ENCODE measurements around the gene YIPF1. TPM values are rescaled to one million over a fixed set of nuclear protein-coding genes. Genes with fewer than 3 reads are reported as not detected.

Gene YIPF1
- total and polyA plus RNA-seq, 12 donors, result 22.2 to 59.5 (median 38.9) TPM

- TF ChIP-seq CTCF (IDR thresholded peaks at IDR 0.05) (no peak), POLR2A (IDR thresholded peaks at IDR 0.05) (no peak)
- Histone ChIP-seq H3K27ac (no peak overlapping the region), H3K27me3 (no peaks in the 10 kb centered on the region), H3K36me3 (replicated peaks in 1 of 2) (no peaks in the 10 kb centered on the region), H3K9me3 (replicated peaks in 1 of 3) (no peaks in the 10 kb centered on the region), H3K4me1 (replicated peaks in 1 of 2) (peaks cover 4 to 9% of the 10 kb centered on the region in 2 donors), H3K4me3 (no peak overlapping the region)
- 92 to 96% (median 94%) methylated on average over 11 of the region's 11 CpGs for WGBS, 4 donors
- intact Hi-C loops (cut with DNase I), result no loop called here
- no peak for DNase-seq
Measured at GRCh38 chr1:53834776-53835175, 54.8 kb downstream of the YIPF1 start.

DNA sequence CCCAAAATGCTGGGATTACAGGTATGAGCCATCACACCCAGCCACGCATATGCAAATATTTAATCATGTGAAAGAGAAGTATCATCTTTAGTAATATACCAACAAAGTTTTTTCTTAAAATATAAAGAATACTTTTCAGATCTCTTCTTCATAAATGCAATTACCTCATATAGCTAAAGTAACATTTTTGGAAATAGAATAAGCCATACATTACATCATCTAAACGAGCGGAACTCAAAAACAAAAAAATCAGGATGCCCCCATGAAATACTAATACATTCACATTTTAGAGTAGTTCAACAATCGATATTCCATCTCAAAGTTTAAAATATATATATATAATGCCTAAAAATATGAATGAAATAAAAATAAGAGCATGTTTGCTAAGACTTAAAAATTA lies 56.2 kb downstream of the YIPF1 start:
- H3K27ac ChIP-seq, result no peak overlapping the region
- no peak overlapping the region for H3K4me3 ChIP-seq
- no peaks in the 10 kb centered on the region for H3K9me3 ChIP-seq (replicated peaks in 1 of 3)
- WGBS, 4 donors, result 91 to 97% (median 96%) methylated on average over 4 of the region's 4 CpGs
- TF ChIP-seq POLR2A (IDR thresholded peaks at IDR 0.05), result no peak
- TF ChIP-seq CTCF (IDR thresholded peaks at IDR 0.05), result no peak
- H3K4me1 ChIP-seq (replicated peaks in 1 of 2), result peaks cover 4 to 9% of the 10 kb centered on the region in 2 donors
- intact Hi-C loops (cut with DNase I), result no loop called here
- no peaks in the 10 kb centered on the region for H3K27me3 ChIP-seq
- H3K36me3 ChIP-seq (replicated peaks in 1 of 2), result no peaks in the 10 kb centered on the region
- no peak for DNase-seq

GRCh38 chr1:53826367-53826766 lies 63.2 kb downstream of the YIPF1 start:
- TF ChIP-seq CTCF (IDR thresholded peaks at IDR 0.05) (no peak), POLR2A (IDR thresholded peaks at IDR 0.05) (no peak)
- intact Hi-C loops (cut with DNase I), result no loop called here

DNA sequence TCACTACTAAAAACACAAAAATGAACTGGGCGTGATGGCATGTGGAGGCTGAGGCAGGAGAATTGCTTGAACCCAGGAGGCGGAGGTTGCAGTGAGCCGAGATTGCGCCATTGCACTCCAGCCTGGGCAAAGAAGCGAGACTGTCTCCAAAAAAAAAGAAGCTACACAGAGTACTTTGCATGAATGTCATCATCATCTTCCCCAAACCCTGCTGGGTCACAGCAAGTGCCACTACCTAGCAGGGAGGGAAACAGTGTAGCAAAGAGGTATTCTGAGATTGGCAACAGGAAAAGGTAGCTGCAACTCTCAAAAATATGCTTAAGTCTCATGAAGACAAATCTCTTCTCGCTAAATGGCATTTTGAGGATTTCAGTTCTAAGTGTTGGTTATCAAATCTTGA lies 64.3 kb downstream of the YIPF1 start:
- no peaks in the 10 kb centered on the region for H3K9me3 ChIP-seq (replicated peaks in 1 of 3)
- H3K27ac ChIP-seq, result no peak overlapping the region
- H3K27me3 ChIP-seq, result no peaks in the 10 kb centered on the region
- H3K36me3 ChIP-seq (replicated peaks in 1 of 2), result peaks cover 0 to 3% of the 10 kb centered on the region in 2 donors
- intact Hi-C loops (cut with DNase I), result no loop called here
- H3K4me1 ChIP-seq (replicated peaks in 1 of 2), result no peaks in the 10 kb centered on the region
- TF ChIP-seq POLR2A (IDR thresholded peaks at IDR 0.05), result no peak
- TF ChIP-seq CTCF (IDR thresholded peaks at IDR 0.05), result no peak
- 92 to 99% (median 98%) methylated on average over 6 of the region's 6 CpGs for WGBS, 4 donors
- no peak for DNase-seq
- no peak overlapping the region for H3K4me3 ChIP-seq

More at GRCh38 chr1:53826367-53826766, 63.2 kb downstream of the YIPF1 start:
- Histone ChIP-seq H3K9me3 (replicated peaks in 1 of 3) (no peaks in the 10 kb centered on the region), H3K4me1 (replicated peaks in 1 of 2) (no peaks in the 10 kb centered on the region), H3K4me3 (no peak overlapping the region), H3K36me3 (replicated peaks in 1 of 2) (peaks cover 0 to 3% of the 10 kb centered on the region in 2 donors), H3K27me3 (no peaks in the 10 kb centered on the region), H3K27ac (no peak overlapping the region)
- no peak for DNase-seq
- 91 to 100% (median 96%) methylated on average over 2 of the region's 2 CpGs for WGBS, 4 donors

All from adrenal gland (tissue), 12 donors.